ENCODE measurements around the gene C11orf24. TPM values are rescaled to one million over a fixed set of nuclear protein-coding genes. Genes with fewer than 3 reads are reported as not detected.

Gene C11orf24
- total RNA-seq, 1 experiment from 2014 or later = 37.8 TPM

DNA sequence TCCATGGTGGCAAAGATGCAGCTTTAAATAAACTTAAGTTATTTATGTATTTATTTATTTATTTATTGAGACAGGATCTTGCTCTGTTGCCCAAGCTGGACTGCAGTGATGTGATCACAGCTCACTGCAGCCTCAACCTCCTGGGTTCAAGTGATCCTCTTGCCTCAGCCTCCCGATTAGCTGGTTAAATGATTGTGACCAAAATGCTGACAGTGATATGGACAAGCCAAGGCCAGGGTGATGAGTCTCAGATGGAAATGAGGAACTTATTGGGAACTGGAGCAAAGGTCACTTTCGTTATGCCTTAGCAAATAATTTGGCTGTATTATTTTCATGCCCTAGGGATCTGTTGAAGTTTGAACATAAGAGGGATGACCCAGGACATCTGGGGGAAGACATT, 31.3 kb upstream of the C11orf24 start:
- no peaks in the 10 kb centered on the region for H4K20me1 ChIP-seq (ENCODE audit: insufficient read depth)
- POLR2A ChIA-PET = interaction anchor here (0.8 kb wide), 1 partner anchor 31 kb away, joined by 3 read pairs; the partner anchor contains the start of gene C11orf24
- RAD21 ChIA-PET (ENCODE audit: low non-redundant PET in 1 of 2, low total read pairs in 2 of 2, uncharacterized antibody in 2 of 2, unreplicated experiment in 2 of 2) = no interaction called here
- DNase-seq (ENCODE audit: low read depth, low spot score) = no peak
- peak overlapping the region; percentile 54 for H3K27ac ChIP-seq (ENCODE audit: low read depth, low read length)
- TF ChIP-seq SRF (IDR thresholded peaks at IDR 0.05; ENCODE audit: low read depth) = no peak
- no peak for TF ChIP-seq ZFX (IDR thresholded peaks at IDR 0.05)
- TF ChIP-seq POLR2AphosphoS5 (IDR thresholded peaks at IDR 0.05; ENCODE audit: low read depth, low read length) = no peak
- intact Hi-C loops (cut with micrococcal nuclease) = no loop called here
- H3K9me2 ChIP-seq (ENCODE audit: insufficient read depth) = no peaks in the 10 kb centered on the region
- no peak for ATAC-seq
- no peak overlapping the region for H2AFZ ChIP-seq (ENCODE audit: low read depth, low read length, poor library complexity, severe bottlenecking)
- no peak overlapping the region for H3K4me3 ChIP-seq (replicated peaks in 1 of 2; ENCODE audit: low read depth in 1 of 2, low read length in 2 of 2)
- H3K4me1 ChIP-seq (ENCODE audit: control insufficient read depth in 1 of 2, insufficient read depth in 2 of 2, low read length in 2 of 2) = peaks cover 21 to 26% of the 10 kb centered on the region in 2 experiments
- H3K36me3 ChIP-seq (ENCODE audit: control insufficient read depth in 1 of 2, insufficient read depth in 2 of 2, low read length in 2 of 2) = no peaks in the 10 kb centered on the region
- H3K27me3 ChIP-seq (ENCODE audit: insufficient read depth, low read length) = no peaks in the 10 kb centered on the region
- no peaks in the 10 kb centered on the region for H3K79me2 ChIP-seq (ENCODE audit: insufficient read depth, low read length)
- BruUV-seq (replicated peaks) = no TSS peak
- peaks cover 0 to 8% of the 10 kb centered on the region in 2 experiments; a peak in 2 of 4 replicates for H3K9me3 ChIP-seq (ENCODE audit: control insufficient read depth in 1 of 2, insufficient read depth in 1 of 2, low read depth in 1 of 2, low read length in 2 of 2)
- H3K9ac ChIP-seq (ENCODE audit: low read length) = no peak overlapping the region
- H3K4me2 ChIP-seq (ENCODE audit: low read length) = peak overlapping the region; percentile 39
- CTCF ChIA-PET = no interaction called here

DNA sequence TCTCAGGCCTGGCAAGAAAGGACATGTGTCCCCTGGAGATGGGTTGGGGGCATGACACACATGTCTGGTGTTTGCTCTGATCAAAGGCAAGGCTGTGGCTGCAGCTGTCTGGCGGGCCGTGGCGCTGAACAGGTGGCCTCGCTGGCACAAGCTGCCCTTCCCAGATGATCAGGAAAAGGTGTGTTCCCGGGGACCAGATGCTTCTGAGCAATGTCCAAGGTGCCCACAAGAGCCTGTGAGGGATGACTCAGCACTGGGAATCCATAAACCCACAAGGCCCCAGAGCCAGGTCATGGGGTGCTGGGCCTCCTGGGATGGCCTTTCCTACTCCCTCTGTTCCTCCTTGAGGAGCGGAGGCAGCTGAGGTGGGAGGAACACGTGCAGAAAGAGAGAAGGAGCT, 30.9 kb upstream of the C11orf24 start:
- peak; percentile 39 for DNase-seq (ENCODE audit: low read depth, low spot score)
- Histone ChIP-seq H3K9ac (ENCODE audit: low read length) (0 out of 2 replicates have a peak overlapping the region, but pooled peaks have one; percentile 18), H3K4me3 (replicated peaks in 1 of 2; ENCODE audit: low read depth in 1 of 2, low read length in 2 of 2) (no peak overlapping the region), H2AFZ (ENCODE audit: low read depth, low read length, poor library complexity, severe bottlenecking) (peak overlapping the region; percentile 44), H3K27me3 (ENCODE audit: insufficient read depth, low read length) (no peaks in the 10 kb centered on the region), H3K4me1 (ENCODE audit: control insufficient read depth in 1 of 2, insufficient read depth in 2 of 2, low read length in 2 of 2) (peaks cover 21 to 30% of the 10 kb centered on the region in 2 experiments), H3K4me2 (ENCODE audit: low read length) (peak overlapping the region; percentile 39), H3K9me3 (ENCODE audit: control insufficient read depth in 1 of 2, insufficient read depth in 1 of 2, low read depth in 1 of 2, low read length in 2 of 2) (peaks cover 0 to 8% of the 10 kb centered on the region in 2 experiments; a peak in 2 of 4 replicates), H4K20me1 (ENCODE audit: insufficient read depth) (no peaks in the 10 kb centered on the region), H3K79me2 (ENCODE audit: insufficient read depth, low read length) (no peaks in the 10 kb centered on the region), H3K36me3 (ENCODE audit: control insufficient read depth in 1 of 2, insufficient read depth in 2 of 2, low read length in 2 of 2) (no peaks in the 10 kb centered on the region), H3K27ac (ENCODE audit: low read depth, low read length) (peak overlapping the region; percentile 54), H3K9me2 (ENCODE audit: insufficient read depth) (no peaks in the 10 kb centered on the region)
- ChIA-PET POLR2A (interaction anchor here (0.8 kb wide), 1 partner anchor 31 kb away, joined by 3 read pairs; the partner anchor contains the start of gene C11orf24), CTCF (no interaction called here), RAD21 (ENCODE audit: low non-redundant PET in 1 of 2, low total read pairs in 2 of 2, uncharacterized antibody in 2 of 2, unreplicated experiment in 2 of 2) (no interaction called here)
- TF ChIP-seq CBX3 (IDR thresholded peaks at IDR 0.05; ENCODE audit: low read depth) (0 out of 2 replicates have a peak, but pooled peaks have one; percentile 43), EZH2phosphoT487 (IDR thresholded peaks at IDR 0.05; ENCODE audit: borderline replicate concordance) (no peak)
- TF ChIP-seq, protein P1, sequence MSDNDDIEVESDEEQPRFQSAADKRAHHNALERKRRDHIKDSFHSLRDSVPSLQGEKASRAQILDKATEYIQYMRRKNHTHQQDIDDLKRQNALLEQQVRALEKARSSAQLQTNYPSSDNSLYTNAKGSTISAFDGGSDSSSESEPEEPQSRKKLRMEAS (IDR thresholded peaks at IDR 0.05) = peak; percentile 68
- no TSS peak for BruUV-seq (replicated peaks)
- ATAC-seq = peak; percentile 74
- intact Hi-C loops (cut with micrococcal nuclease) = no loop called here
